Left cardiac atrium (tissue), 4 donors: ENCODE results near the gene C18orf32. TPM values are rescaled to one million over a fixed set of nuclear protein-coding genes. Genes with fewer than 3 reads are reported as not detected.

Experiments used
- ATAC-seq, 2 donors: fragments of 200-7000 bp; cut with Tn5 transposase; one replicate each; pipeline ENCODE4 v1.9.1; 2020; ENCODE audit warnings: mild to moderate bottlenecking in 2 of 2, moderate library complexity in 2 of 2
- DNase-seq: peaks from one replicate; pipeline ENCODE4 v3.0.0-alpha.2; 2020
- intact Hi-C, 2 donors: fragments of 100-400 bp; cut with DNase I; formaldehyde crosslinking; loops; one replicate each; pipeline versions ENCODE4 v1.14.1 to v1.15.1; 2022 to 2023
- total RNA-seq, 2 donors: library from RNA; stranded (reverse); fragmentation: NEBNext Ultra II Directional; extraction: Animal tissue kit (Norgen Biotek cat#: 25700); gene quantifications; one replicate each; pipeline ENCODE4 v1.2.1, GENCODE V29; 2021
- donor health status: DM: no; HTN: yes; CAD: no.
- donor health status: DM: no; HTN: yes; CAD: no; lungs with severe emphysema.
- donor health status: DM: yes; HTN: yes; CAD: no.
- donor health status: Dilated cardiomyopathy.

Gene C18orf32
- total RNA-seq, 2 donors from 2014 or later = 50.4 to 55.5 TPM

DNA sequence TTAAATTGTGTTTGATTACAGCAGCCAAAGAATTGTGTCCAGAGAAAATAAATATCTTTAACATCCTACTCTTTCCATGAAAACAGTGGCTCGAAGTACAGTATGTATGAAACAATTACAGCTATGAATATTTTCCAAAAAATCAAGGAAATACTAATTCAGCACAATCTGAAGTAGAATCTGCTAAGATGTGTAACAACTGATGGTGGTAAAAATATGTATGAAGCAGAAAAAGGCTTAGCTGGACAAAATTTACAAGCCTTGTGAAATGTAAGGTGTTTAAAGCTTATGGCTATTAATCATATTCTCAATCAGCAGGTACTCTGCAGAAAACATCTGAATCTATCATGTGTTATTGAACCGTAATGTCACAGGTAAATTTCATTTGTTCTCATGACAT is 43.2 kb downstream of the C18orf32 start:
- intact Hi-C loops = loop anchor here in 1 of 2 donors (10.0 kb wide), 1 partner anchor 769 kb away; no protein-coding TSS in a partner anchor

DNA sequence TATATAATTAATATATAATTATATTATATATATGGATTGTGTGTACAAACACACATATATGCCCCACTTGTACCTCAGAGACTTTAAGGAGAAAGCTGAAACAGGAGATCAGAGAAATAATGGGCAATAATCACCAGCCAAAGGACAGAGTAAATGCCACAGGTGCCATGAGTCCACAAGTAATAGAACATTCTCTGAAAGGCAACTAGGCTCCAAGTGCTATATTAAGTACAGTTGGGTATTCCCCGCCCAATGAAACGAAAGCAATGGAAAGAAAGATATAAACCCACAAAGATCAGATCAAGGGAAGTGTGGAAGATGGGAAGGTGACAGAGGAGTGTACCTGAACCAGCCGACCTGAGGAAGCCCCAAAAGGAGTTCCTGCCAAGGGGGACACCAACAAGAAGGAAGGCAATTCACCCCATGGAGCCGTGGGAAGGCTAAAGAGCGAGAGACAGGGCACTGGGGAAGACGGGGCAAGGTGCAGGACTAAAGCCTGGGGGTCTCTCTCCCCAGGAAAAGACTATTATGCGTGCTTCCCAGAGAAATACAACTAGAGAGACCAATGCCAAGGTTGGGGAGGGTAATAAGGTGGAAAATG is 45.6 kb downstream of the C18orf32 start:
- DNase-seq (no peak), ATAC-seq (no peak)
- intact Hi-C loops = loop anchor here in 1 of 2 donors (10.0 kb wide), 1 partner anchor 767 kb away; no protein-coding TSS in a partner anchor

More for the DNA sequence above, 43.2 kb downstream of the C18orf32 start:
- ATAC-seq = no peak
- no peak for DNase-seq

DNA sequence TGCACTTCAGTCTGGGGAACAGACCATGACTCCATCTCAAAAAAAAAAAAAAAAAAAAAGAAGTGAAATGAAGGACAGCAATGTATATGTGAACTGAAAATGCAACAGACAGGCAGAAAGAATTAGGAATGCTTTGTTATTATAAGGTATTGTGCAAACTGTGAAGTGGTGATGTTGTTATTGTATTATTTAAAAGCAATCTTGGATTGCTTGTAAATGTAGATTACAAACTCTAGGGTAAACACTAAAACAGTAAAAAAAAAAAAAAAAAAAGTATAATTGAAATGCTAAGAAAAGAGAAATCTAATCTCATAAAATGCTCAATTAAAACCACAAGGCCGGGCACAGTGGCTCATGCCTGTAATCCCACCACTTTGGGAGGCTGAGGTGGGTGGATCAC is 51.9 kb downstream of the C18orf32 start:
- DNase-seq (no peak), ATAC-seq (no peak)
- intact Hi-C loops = no loop called here

DNA sequence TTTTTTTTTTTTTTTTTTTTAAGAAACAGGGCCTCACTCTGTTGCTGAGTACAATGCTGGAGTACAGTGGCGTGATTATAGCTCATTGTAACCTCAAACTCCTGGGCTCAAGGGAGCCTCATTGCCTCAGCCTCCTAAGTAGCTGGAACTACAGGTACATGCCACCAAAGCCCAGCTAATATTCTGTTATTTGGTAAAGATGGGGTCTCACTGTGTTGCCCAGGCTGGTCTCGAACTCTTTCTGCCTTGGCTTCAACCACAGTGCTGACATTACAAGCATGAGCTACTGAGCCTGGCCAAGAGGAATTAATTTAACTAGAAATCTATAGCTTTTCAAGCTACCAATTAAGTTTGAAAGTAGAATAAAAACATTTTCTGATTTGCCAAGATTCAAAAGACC is 54.4 kb downstream of the C18orf32 start:
- DNase-seq (no peak), ATAC-seq (no peak)
- intact Hi-C loops = no loop called here

DNA sequence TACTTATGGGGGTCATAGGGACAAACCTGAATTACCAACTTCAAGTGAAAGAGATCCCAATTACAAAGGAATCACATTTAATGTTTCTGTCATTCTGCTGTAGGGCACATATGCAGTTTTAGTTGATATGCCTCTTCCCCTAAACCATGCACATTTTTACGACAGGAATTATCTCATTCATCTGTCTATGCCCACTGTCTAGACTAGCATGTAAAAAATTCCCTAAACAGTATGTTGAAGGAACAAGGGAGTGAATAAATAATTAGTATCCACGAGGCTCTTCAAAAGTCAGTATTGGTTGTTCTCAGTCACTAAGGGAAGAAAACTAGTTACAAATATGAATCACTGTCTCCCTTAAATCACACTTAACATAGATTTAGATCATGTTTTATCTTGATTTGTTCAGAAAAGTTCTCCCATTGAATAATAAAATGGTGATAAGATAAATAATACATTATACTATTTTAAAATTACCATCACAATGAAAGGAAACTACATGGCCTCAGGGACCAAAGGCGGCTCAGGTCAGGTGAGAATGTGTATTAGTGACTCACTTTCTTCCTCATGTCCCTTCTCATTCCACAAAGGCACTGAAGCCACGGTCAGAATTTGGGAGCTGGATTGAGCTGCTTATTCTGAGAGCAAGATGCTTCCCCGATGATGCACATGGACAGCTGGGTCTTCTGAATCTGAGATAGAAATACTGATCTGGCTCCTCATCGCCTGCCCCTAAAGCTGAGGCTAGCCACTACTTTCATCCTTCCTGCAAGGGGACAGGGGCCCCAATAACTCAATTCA is 55.7 kb downstream of the C18orf32 start:
- intact Hi-C loops = no loop called here
- ATAC-seq (no peak), DNase-seq (no peak)

Other genes with a start within 250 kb of the C18orf32 start
- 10 to 100 TPM; 36.2 to 50.0 TPM for gene DYM, start 26.6 kb downstream of the C18orf32 start, total RNA-seq
- 1,000 to 10,000 TPM in 1 of 2 donors, 100 to 1,000 TPM in 1; 969 to 1,007 TPM for gene RPL17, start 5.2 kb upstream of the C18orf32 start, total RNA-seq
- gene LIPG, start 74.8 kb upstream of the C18orf32 start, total RNA-seq = 1 to 10 TPM in 1 of 2 donors, under 1 TPM in 1; 0.09 to 1.6 TPM